Fibroblast of pulmonary artery (primary cell): ENCODE results near the gene KRTAP3-3.

Source experiments
- DNase-seq: peaks from one replicate; pipeline ENCODE4 v3.0.0-alpha.2; 2010; ENCODE audit warnings: low read depth
- H3K4me3 ChIP-seq: replicated peaks from 2 replicates; pipeline ENCODE4 v1.5.1; 2011; ENCODE audit warnings: low read depth, mild to moderate bottlenecking, control low read depth, low read length, moderate library complexity
- TF ChIP-seq, protein P1 (sequence below): IDR thresholded peaks from 2 replicates; pipeline ENCODE4 v1.5.1; 2011; ENCODE audit warnings: mild to moderate bottlenecking, control low read depth, low read length, inconsistent platforms; ENCODE audit errors: missing control alignments

KRTAP3-3 gene

DNA sequence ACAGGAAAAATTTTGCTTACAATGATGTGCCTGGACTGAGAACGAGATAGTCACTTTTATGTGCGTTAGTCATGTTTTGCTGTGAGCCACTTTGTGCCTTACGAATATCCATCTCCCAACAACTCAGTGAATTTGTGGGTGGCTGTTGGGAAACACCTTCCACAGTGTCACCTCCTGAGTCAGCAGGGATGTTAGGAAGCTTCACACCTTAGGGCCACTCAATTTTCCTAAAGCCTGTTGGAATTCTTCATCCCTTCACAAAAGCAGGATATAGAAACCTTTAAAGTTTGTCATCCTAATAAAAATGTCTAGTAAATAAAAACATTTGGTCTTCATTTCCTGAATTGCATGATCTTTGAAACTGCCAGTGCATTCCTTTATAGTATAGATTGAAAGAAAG, 19.2 kb upstream of the KRTAP3-3 start:
- no peak overlapping the region for H3K4me3 ChIP-seq
- TF ChIP-seq, protein P1, sequence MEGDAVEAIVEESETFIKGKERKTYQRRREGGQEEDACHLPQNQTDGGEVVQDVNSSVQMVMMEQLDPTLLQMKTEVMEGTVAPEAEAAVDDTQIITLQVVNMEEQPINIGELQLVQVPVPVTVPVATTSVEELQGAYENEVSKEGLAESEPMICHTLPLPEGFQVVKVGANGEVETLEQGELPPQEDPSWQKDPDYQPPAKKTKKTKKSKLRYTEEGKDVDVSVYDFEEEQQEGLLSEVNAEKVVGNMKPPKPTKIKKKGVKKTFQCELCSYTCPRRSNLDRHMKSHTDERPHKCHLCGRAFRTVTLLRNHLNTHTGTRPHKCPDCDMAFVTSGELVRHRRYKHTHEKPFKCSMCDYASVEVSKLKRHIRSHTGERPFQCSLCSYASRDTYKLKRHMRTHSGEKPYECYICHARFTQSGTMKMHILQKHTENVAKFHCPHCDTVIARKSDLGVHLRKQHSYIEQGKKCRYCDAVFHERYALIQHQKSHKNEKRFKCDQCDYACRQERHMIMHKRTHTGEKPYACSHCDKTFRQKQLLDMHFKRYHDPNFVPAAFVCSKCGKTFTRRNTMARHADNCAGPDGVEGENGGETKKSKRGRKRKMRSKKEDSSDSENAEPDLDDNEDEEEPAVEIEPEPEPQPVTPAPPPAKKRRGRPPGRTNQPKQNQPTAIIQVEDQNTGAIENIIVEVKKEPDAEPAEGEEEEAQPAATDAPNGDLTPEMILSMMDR, result no peak
- no peak for DNase-seq

DNA sequence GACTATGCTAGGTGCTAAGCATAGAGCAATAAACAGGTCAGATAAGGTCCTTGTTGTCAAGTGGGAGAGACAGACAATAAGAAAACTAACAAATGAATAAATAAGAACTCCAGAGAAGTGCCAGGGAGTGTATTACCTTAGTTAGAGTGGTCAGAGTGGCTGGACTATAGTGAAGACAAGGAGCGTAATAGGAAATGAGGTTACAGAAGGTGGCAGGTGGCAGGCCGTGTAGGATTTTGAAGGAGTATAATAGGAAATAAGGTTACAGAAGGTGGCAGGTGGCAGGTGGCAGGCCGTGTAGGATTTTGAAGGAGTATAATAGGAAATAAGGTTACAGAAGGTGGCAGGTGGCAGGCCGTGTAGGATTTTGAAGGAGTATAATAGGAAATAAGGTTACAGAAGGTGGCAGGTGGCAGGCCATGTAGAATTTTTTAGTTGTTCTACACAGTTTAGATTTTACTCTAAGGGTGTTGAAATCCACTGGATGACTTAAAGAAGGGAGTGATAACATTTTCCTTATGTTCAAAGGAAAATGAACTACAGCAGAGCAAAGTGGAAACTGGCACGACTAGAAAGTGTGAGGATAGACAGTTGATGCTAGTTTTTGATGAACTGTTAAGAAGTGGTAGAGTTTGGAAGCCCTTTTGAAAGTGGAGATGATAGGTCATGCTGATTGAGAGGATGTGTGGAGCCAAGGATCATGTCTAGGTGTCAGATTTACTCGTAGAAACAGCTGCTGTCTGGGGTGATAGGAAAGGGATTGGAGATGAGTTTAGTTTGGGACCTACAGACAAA, 18.6 kb upstream of the KRTAP3-3 start:
- H3K4me3 ChIP-seq, result no peak overlapping the region
- no peak for DNase-seq
- TF ChIP-seq, protein P1, result no peak

DNA sequence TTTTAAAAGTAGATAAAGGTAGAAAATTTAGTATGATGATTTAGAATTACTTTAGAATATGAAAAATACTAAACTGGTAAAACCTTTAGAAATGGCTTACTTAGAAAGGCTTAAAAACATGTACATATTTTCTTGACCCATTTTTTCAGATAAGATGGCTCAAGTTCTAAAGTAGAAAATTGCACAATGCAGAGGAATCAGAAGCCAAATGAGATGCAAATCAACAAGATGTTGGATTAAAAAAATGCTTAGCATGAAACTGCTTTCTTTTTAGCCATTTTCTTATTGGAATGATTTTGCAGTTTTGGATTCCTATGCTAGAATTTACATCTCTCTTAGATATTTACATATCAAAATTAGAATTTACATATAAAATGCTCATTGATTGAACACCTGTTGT, 16.5 kb upstream of the KRTAP3-3 start:
- TF ChIP-seq, protein P1, result no peak
- H3K4me3 ChIP-seq, result no peak overlapping the region
- DNase-seq, result no peak

DNA sequence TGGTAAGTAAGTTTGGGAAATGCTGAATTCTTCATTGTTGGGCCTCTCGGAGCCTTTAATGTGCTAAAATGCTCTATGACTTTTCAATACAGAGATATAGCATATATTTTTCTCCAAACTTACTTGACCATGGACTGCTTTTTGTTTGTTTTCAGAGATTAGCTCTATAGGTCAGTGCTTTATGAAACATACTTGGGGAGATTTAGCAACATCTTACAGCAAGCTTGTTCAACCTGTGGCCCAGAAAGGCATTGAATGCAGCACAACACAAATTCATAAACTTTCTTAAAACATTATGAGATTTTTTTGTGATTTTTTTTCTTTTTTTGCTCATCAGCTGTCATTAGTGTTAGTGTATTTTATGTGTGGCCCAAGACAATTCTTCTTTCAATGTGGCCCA, 16.0 kb upstream of the KRTAP3-3 start:
- TF ChIP-seq, protein P1, result no peak
- H3K4me3 ChIP-seq, result no peak overlapping the region
- no peak for DNase-seq

DNA sequence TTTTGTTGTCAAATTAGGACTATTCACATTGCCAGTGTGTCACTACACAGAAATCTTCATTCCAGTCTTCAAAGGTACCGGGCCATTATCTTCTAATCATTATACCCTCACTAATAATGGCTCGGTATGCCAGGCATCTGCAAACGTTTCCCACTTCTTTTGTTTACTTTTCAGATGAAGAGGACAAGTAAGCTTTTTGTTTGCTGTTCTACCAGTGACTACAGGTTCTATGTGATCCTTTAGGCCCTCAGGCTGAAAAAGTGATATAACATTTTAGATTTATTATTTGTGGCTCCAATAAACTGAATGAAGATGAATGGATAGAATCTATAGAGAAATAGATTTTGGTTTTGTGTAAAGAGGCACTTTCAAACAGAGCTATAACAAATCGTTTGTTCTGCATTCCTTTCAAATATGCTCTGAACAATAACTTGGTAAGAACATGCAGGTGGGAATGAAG, 15.4 kb upstream of the KRTAP3-3 start:
- TF ChIP-seq, protein P1, result no peak

DNA sequence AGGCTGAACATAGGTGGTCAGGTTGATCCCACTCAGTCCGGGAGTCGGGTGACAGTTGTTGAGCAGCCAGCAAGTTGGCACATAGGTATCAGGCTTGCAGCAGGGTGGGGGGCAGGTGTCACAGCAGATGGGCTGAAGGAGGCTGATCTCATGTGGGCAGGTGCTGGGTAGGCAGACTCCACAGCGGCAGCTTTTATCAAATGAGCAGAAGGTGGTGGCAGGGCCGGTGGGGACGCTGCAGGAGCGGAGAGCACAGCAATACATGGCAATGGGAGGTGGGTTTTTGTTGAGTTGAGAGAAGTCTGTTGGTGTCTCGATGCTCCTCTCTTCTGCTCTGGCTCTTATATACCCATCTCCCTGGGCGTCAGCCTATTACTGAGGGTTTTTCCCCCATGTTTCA, 14.8 kb upstream of the KRTAP3-3 start, which contains the start of gene KRTAP3-1:
TSS of gene KRTAP3-1 (minus strand) at position 318 of the 400 bp plus-strand sequence. CDS start at position 264, 54 bp downstream.
- H3K4me3 ChIP-seq, result no peak within 1 kb of the TSS
- TF ChIP-seq, protein P1, result no peak
- no peak for DNase-seq

More for the DNA sequence above, 15.4 kb upstream of the KRTAP3-3 start:
- H3K4me3 ChIP-seq, result no peak overlapping the region
- no peak for DNase-seq

- H3K4me3 ChIP-seq, result no peak overlapping the region
Measured at GRCh38 chr17:41004397-41004796, 10.4 kb upstream of the KRTAP3-3 start.

More at GRCh38 chr17:41004397-41004796, 10.4 kb upstream of the KRTAP3-3 start:
- TF ChIP-seq, protein P1, result no peak
- no peak for DNase-seq
